ENCODE measurements around the gene CHMP6. TPM values are rescaled to one million over a fixed set of nuclear protein-coding genes. Genes with fewer than 3 reads are reported as not detected.

Gene CHMP6
- total RNA-seq, 1 experiment from 2014 or later: 22.0 TPM

DNA sequence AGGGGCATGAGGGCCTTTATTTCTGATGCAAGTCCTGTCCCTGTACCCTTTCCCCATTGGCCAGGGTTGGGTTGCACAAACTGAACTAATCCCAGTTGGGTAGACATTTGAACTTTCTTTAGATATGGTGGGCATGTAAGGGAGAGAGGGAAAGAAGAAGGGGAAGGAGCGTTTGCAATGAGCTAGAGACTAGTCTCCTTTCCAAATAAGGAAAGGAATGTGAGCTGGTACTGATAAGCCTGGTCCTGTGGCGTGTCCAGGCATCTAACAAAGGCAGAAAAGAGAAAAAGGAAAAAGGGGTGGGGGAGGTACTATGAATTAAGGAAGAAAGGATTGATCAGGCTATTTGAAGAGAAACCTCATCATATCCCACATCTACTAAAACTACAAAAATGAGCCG lies 20.3 kb downstream of the CHMP6 start:
- Histone ChIP-seq H4K20me1 (ENCODE audit: insufficient read depth) (no peaks in the 10 kb centered on the region), H3K27me3 (ENCODE audit: insufficient read depth, low read length) (no peaks in the 10 kb centered on the region), H3K36me3 (ENCODE audit: control insufficient read depth in 1 of 2, insufficient read depth in 2 of 2, low read length in 2 of 2) (no peaks in the 10 kb centered on the region), H3K9me3 (ENCODE audit: control insufficient read depth in 1 of 2, insufficient read depth in 1 of 2, low read depth in 1 of 2, low read length in 2 of 2) (peaks cover 0 to 8% of the 10 kb centered on the region in 2 experiments; a peak in 2 of 4 replicates), H3K9ac (ENCODE audit: low read length) (no peak overlapping the region), H3K4me3 (replicated peaks in 1 of 2; ENCODE audit: low read depth in 1 of 2, low read length in 2 of 2) (no peak overlapping the region), H3K4me1 (ENCODE audit: control insufficient read depth in 1 of 2, insufficient read depth in 2 of 2, low read length in 2 of 2) (no peaks in the 10 kb centered on the region), H3K27ac (ENCODE audit: low read depth, low read length) (no peak overlapping the region), H3K9me2 (ENCODE audit: insufficient read depth) (no peaks in the 10 kb centered on the region), H3K79me2 (ENCODE audit: insufficient read depth, low read length) (no peaks in the 10 kb centered on the region), H2AFZ (ENCODE audit: low read depth, low read length, poor library complexity, severe bottlenecking) (no peak overlapping the region), H3K4me2 (ENCODE audit: low read length) (no peak overlapping the region)
- intact Hi-C loops (cut with micrococcal nuclease): no loop called here
- BruUV-seq (replicated peaks): no TSS peak
- TF ChIP-seq SRF (IDR thresholded peaks at IDR 0.05; ENCODE audit: low read depth): no peak
- TF ChIP-seq, protein P1, sequence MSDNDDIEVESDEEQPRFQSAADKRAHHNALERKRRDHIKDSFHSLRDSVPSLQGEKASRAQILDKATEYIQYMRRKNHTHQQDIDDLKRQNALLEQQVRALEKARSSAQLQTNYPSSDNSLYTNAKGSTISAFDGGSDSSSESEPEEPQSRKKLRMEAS (IDR thresholded peaks at IDR 0.05): no peak
- no peak for TF ChIP-seq CBX3 (IDR thresholded peaks at IDR 0.05; ENCODE audit: low read depth)
- DNase-seq (ENCODE audit: low read depth, low spot score) (no peak), ATAC-seq (no peak)
- ChIA-PET CTCF (interaction anchor here (1.9 kb wide), 1 partner anchor 12 kb away, joined by 7 read pairs; no protein-coding TSS in a partner anchor), RAD21 (ENCODE audit: low non-redundant PET in 1 of 2, low total read pairs in 2 of 2, uncharacterized antibody in 2 of 2, unreplicated experiment in 2 of 2) (no interaction called here), POLR2A (no interaction called here)

GRCh38 chr17:81012574-81013447 lies 21.2 kb downstream of the CHMP6 start:
- H3K9me3 ChIP-seq (ENCODE audit: control insufficient read depth in 1 of 2, insufficient read depth in 1 of 2, low read depth in 1 of 2, low read length in 2 of 2): peaks cover 0 to 8% of the 10 kb centered on the region in 2 experiments; a peak in 2 of 4 replicates
- H3K9ac ChIP-seq (ENCODE audit: low read length): no peak overlapping the region
- no peaks in the 10 kb centered on the region for H3K27me3 ChIP-seq (ENCODE audit: insufficient read depth, low read length)
- DNase-seq (ENCODE audit: low read depth, low spot score) (no peak), ATAC-seq (no peak)
- CTCF ChIA-PET: interaction anchor here (1.9 kb wide), 1 partner anchor 11 kb away, joined by 7 read pairs; no protein-coding TSS in a partner anchor
- H3K4me2 ChIP-seq (ENCODE audit: low read length): no peak overlapping the region
- H3K4me1 ChIP-seq (ENCODE audit: control insufficient read depth in 1 of 2, insufficient read depth in 2 of 2, low read length in 2 of 2): no peaks in the 10 kb centered on the region
- intact Hi-C loops (cut with micrococcal nuclease): no loop called here
- H3K36me3 ChIP-seq (ENCODE audit: control insufficient read depth in 1 of 2, insufficient read depth in 2 of 2, low read length in 2 of 2): no peaks in the 10 kb centered on the region
- RAD21 ChIA-PET (ENCODE audit: low non-redundant PET in 1 of 2, low total read pairs in 2 of 2, uncharacterized antibody in 2 of 2, unreplicated experiment in 2 of 2): no interaction called here
- TF ChIP-seq JUND (IDR thresholded peaks at IDR 0.05) (no peak), SP1 (IDR thresholded peaks at IDR 0.05; ENCODE audit: low read depth) (no peak), YY1 (IDR thresholded peaks at IDR 0.05; ENCODE audit: extremely low read depth, insufficient replicate concordance, low read depth, low read length) (no peak), TCF7L2 (IDR thresholded peaks at IDR 0.05; ENCODE audit: borderline replicate concordance, extremely low read depth, insufficient read depth, insufficient read length) (no peak), CTCF (IDR thresholded peaks at IDR 0.05 in 2 of 3, conservative IDR thresholded peaks at IDR 0.05 in 1 of 3; ENCODE audit: borderline replicate concordance in 1 of 3, insufficient read depth in 1 of 3, low read depth in 2 of 3, low read length in 2 of 3) (no peak), RAD21 (IDR thresholded peaks at IDR 0.05; ENCODE audit: low read depth) (no peak), CBX3 (IDR thresholded peaks at IDR 0.05; ENCODE audit: low read depth) (no peak), SRF (IDR thresholded peaks at IDR 0.05; ENCODE audit: low read depth) (no peak), EZH2 (IDR thresholded peaks at IDR 0.05) (no peak)
- TF ChIP-seq, protein P1 (IDR thresholded peaks at IDR 0.05): no peak
- TF ChIP-seq, protein P2, sequence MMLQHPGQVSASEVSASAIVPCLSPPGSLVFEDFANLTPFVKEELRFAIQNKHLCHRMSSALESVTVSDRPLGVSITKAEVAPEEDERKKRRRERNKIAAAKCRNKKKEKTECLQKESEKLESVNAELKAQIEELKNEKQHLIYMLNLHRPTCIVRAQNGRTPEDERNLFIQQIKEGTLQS (IDR thresholded peaks at IDR 0.05): no peak
- TF ChIP-seq, protein P3, sequence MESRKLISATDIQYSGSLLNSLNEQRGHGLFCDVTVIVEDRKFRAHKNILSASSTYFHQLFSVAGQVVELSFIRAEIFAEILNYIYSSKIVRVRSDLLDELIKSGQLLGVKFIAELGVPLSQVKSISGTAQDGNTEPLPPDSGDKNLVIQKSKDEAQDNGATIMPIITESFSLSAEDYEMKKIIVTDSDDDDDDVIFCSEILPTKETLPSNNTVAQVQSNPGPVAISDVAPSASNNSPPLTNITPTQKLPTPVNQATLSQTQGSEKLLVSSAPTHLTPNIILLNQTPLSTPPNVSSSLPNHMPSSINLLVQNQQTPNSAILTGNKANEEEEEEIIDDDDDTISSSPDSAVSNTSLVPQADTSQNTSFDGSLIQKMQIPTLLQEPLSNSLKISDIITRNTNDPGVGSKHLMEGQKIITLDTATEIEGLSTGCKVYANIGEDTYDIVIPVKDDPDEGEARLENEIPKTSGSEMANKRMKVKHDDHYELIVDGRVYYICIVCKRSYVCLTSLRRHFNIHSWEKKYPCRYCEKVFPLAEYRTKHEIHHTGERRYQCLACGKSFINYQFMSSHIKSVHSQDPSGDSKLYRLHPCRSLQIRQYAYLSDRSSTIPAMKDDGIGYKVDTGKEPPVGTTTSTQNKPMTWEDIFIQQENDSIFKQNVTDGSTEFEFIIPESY (IDR thresholded peaks at IDR 0.05; ENCODE audit: extremely low read depth, insufficient replicate concordance, low read length): no peak
- BruUV-seq (replicated peaks): no TSS peak
- no peak overlapping the region for H3K4me3 ChIP-seq (replicated peaks in 1 of 2; ENCODE audit: low read depth in 1 of 2, low read length in 2 of 2)
- no peak overlapping the region for H3K27ac ChIP-seq (ENCODE audit: low read depth, low read length)
- no peak overlapping the region for H2AFZ ChIP-seq (ENCODE audit: low read depth, low read length, poor library complexity, severe bottlenecking)
- H3K79me2 ChIP-seq (ENCODE audit: insufficient read depth, low read length): no peaks in the 10 kb centered on the region
- POLR2A ChIA-PET: interaction anchor here (0.7 kb wide), 2 partner anchors 8 to 85 kb away, joined by 3 read pairs; no protein-coding TSS in a partner anchor
- no peaks in the 10 kb centered on the region for H3K9me2 ChIP-seq (ENCODE audit: insufficient read depth)
- H4K20me1 ChIP-seq (ENCODE audit: insufficient read depth): no peaks in the 10 kb centered on the region
